ENCODE data around the gene ZNF787. TPM values are rescaled to one million over a fixed set of nuclear protein-coding genes. Genes with fewer than 3 reads are reported as not detected.

Gene ZNF787
- total RNA-seq, 1 experiment from 2014 or later, result 54.6 TPM

GRCh38 chr19:56159009-56159559 is 38.0 kb upstream of the ZNF787 start:
- Histone ChIP-seq H2BK20ac (ENCODE audit: low read depth, low read length, poor library complexity, severe bottlenecking) (no peak overlapping the region), H3K9ac (ENCODE audit: extremely low read depth, insufficient read length, low read length) (no peak overlapping the region), H4K5ac (ENCODE audit: insufficient read length, low read depth, low read length) (no peak overlapping the region), H2BK120ac (ENCODE audit: low read depth, low read length, poor library complexity, severe bottlenecking) (no peak overlapping the region), H3K27me3 (ENCODE audit: insufficient read depth, low read length) (no peaks in the 10 kb centered on the region), H3K4ac (ENCODE audit: low read depth, low read length) (no peak overlapping the region), H2BK5ac (ENCODE audit: insufficient read length, low read length) (no peak overlapping the region), H3K4me1 (ENCODE audit: insufficient read depth, low read length) (no peaks in the 10 kb centered on the region), H3K14ac (ENCODE audit: insufficient read depth, low read length) (no peak overlapping the region), H2BK12ac (ENCODE audit: insufficient read length, low read depth, low read length) (no peak overlapping the region), H4K91ac (ENCODE audit: insufficient read length, low read depth, low read length) (no peak overlapping the region), H2AFZ (ENCODE audit: low read length) (no peak overlapping the region), H2AK5ac (ENCODE audit: insufficient read length, low read length) (no peak overlapping the region), H3K9me3 (ENCODE audit: control insufficient read depth, low read depth, low read length) (no peaks in the 10 kb centered on the region), H4K20me1 (ENCODE audit: control insufficient read depth, insufficient read depth, insufficient read length) (no peaks in the 10 kb centered on the region), H3K27ac (ENCODE audit: insufficient read length, low read depth, low read length) (no peak overlapping the region), H3K56ac (ENCODE audit: insufficient read length, low read depth, low read length) (no peak overlapping the region), H3K79me2 (ENCODE audit: insufficient read depth, low read length) (no peaks in the 10 kb centered on the region), H4K8ac (replicated peaks; ENCODE audit: insufficient read length, low read depth, low read length) (no peak overlapping the region), H3K79me1 (ENCODE audit: insufficient read depth, low read depth, low read length, poor library complexity, severe bottlenecking) (no peaks in the 10 kb centered on the region), H3K23ac (ENCODE audit: insufficient read length, low read depth, low read length) (no peak overlapping the region), H3K18ac (ENCODE audit: insufficient read length, low read depth, low read length) (no peak overlapping the region), H3K23me2 (ENCODE audit: insufficient read length, low read depth, low read length, poor library complexity, severe bottlenecking) (no peaks in the 10 kb centered on the region), H3T11ph (ENCODE audit: low read length) (no peak overlapping the region), H2BK15ac (ENCODE audit: low read depth, low read length) (no peak overlapping the region), H3K4me2 (ENCODE audit: insufficient read depth, insufficient read length, low read length) (no peak overlapping the region)
- no peak for TF ChIP-seq CTCF (conservative IDR thresholded peaks at IDR 0.05)
- Mint-ChIP-seq H3K27me3 (ENCODE audit: low read depth) (no peaks in the 10 kb centered on the region), H3K9me3 (no peaks in the 10 kb centered on the region; a peak in 1 of 5 replicates), H3K4me3 (no peak overlapping the region), H3K27ac (no peak overlapping the region), H3K4me1 (0 out of 4 replicates have a peak, but pooled peaks cover 0 to 2% of the 10 kb centered on the region in 2 experiments), H3K36me3 (ENCODE audit: insufficient read depth in 1 of 3, low read depth in 3 of 3) (peaks cover 21 to 27% (median 24%) of the 10 kb centered on the region in 3 experiments)
- no peak for DNase-seq
- 100% methylated on average over 5 of the region's 9 CpGs for WGBS (ENCODE audit: extremely low coverage, insufficient read length, low lambda C conversion rate)
